H9 (cell line): ENCODE results near the gene LGALS9. TPM values are rescaled to one million over a fixed set of nuclear protein-coding genes. Genes with fewer than 3 reads are reported as not detected.

Source experiments
- DNase-seq: peaks from one replicate; pipeline ENCODE4 v3.0.0-alpha.2; 2017
- H2AFZ ChIP-seq: one replicate; pipeline ENCODE4 v1.6.1; 2013; ENCODE audit warnings: mild to moderate bottlenecking, low read length, control low read depth, moderate library complexity
- H2AK5ac ChIP-seq: 2 replicates; pipeline ENCODE4 v1.6.1; 2013; ENCODE audit warnings: low read length, control low read depth, mixed read lengths; ENCODE audit not compliant: insufficient read length
- H2BK120ac ChIP-seq: one replicate; pipeline ENCODE4 v1.6.1; 2013; ENCODE audit warnings: low read depth, mild to moderate bottlenecking, low read length, control low read depth, inconsistent platforms; ENCODE audit not compliant: poor library complexity, severe bottlenecking
- H2BK12ac ChIP-seq: 2 replicates; pipeline ENCODE4 v1.6.1; 2013; ENCODE audit warnings: low read length, control low read depth, mixed read lengths, low read depth; ENCODE audit not compliant: insufficient read length
- H2BK15ac ChIP-seq: 2 replicates; pipeline ENCODE4 v1.6.1; 2013; ENCODE audit warnings: low read depth, low read length, control low read depth
- H2BK20ac ChIP-seq: one replicate; pipeline ENCODE4 v1.6.1; 2013; ENCODE audit warnings: low read depth, mild to moderate bottlenecking, low read length, control low read depth, inconsistent platforms; ENCODE audit not compliant: poor library complexity, severe bottlenecking
- H2BK5ac ChIP-seq: 2 replicates; pipeline ENCODE4 v1.6.1; 2013; ENCODE audit warnings: low read length, control low read depth, mixed read lengths; ENCODE audit not compliant: insufficient read length
- H3K14ac ChIP-seq: 2 replicates; pipeline ENCODE4 v1.6.1; 2013; ENCODE audit warnings: low read length, control low read depth; ENCODE audit not compliant: insufficient read depth
- H3K18ac ChIP-seq: 2 replicates; pipeline ENCODE4 v1.6.1; 2013; ENCODE audit warnings: low read depth, mild to moderate bottlenecking, mixed read lengths, low read length, control low read depth; ENCODE audit not compliant: insufficient read length
- H3K23ac ChIP-seq: 2 replicates; pipeline ENCODE4 v1.6.1; 2013; ENCODE audit warnings: low read length, control low read depth, mixed read lengths, low read depth; ENCODE audit not compliant: insufficient read length
- H3K23me2 ChIP-seq: 2 replicates; pipeline ENCODE4 v1.6.1; 2013; ENCODE audit warnings: low read depth, mild to moderate bottlenecking, mixed read lengths, low read length, control low read depth; ENCODE audit not compliant: insufficient read length, poor library complexity, severe bottlenecking
- H3K27ac ChIP-seq: 2 replicates; pipeline ENCODE4 v1.5.1; 2013; ENCODE audit warnings: low read length, control low read depth, mixed read lengths, low read depth; ENCODE audit not compliant: insufficient read length
- H3K27me3 ChIP-seq: 2 replicates; pipeline ENCODE4 v1.6.1; 2013; ENCODE audit warnings: low read length, control low read depth, inconsistent platforms; ENCODE audit not compliant: insufficient read depth
- H3K4ac ChIP-seq: 2 replicates; pipeline ENCODE4 v1.6.1; 2013; ENCODE audit warnings: low read depth, mild to moderate bottlenecking, control low read depth, inconsistent platforms, low read length, moderate library complexity
- H3K4me1 ChIP-seq: 2 replicates; pipeline ENCODE4 v1.6.1; 2013; ENCODE audit warnings: low read length, control low read depth, inconsistent platforms; ENCODE audit not compliant: insufficient read depth
- H3K4me2 ChIP-seq: 2 replicates; pipeline ENCODE4 v1.6.1; 2013; ENCODE audit warnings: low read length, control low read depth, mixed read lengths; ENCODE audit not compliant: insufficient read length, insufficient read depth
- H3K56ac ChIP-seq: 2 replicates; pipeline ENCODE4 v1.6.1; 2013; ENCODE audit warnings: low read depth, mild to moderate bottlenecking, mixed read lengths, low read length, control low read depth; ENCODE audit not compliant: insufficient read length
- H3K79me1 ChIP-seq: 2 replicates; pipeline ENCODE4 v1.6.1; 2013; ENCODE audit warnings: low read depth, mild to moderate bottlenecking, moderate library complexity, low read length, control low read depth, inconsistent platforms; ENCODE audit not compliant: insufficient read depth, poor library complexity, severe bottlenecking
- H3K79me2 ChIP-seq: 2 replicates; pipeline ENCODE4 v1.6.1; 2013; ENCODE audit warnings: low read length, control low read depth, inconsistent platforms; ENCODE audit not compliant: insufficient read depth
- H3K9ac ChIP-seq: 2 replicates; pipeline ENCODE4 v1.6.1; 2013; ENCODE audit warnings: low read length, control low read depth, mixed read lengths; ENCODE audit not compliant: insufficient read length; ENCODE audit errors: extremely low read depth
- H3K9me3 ChIP-seq: one replicate; pipeline ENCODE4 v1.6.1; 2013; ENCODE audit warnings: low read depth, low read length, inconsistent platforms; ENCODE audit not compliant: control insufficient read depth
- H3T11ph ChIP-seq: one replicate; pipeline ENCODE4 v1.6.1; 2013; ENCODE audit warnings: mild to moderate bottlenecking, low read length, control low read depth, inconsistent platforms
- H4K20me1 ChIP-seq: one replicate; pipeline ENCODE4 v1.6.1; 2013; ENCODE audit not compliant: control insufficient read depth, insufficient read length, insufficient read depth
- H4K5ac ChIP-seq: 2 replicates; pipeline ENCODE4 v1.6.1; 2013; ENCODE audit warnings: low read depth, mild to moderate bottlenecking, mixed read lengths, low read length, control low read depth; ENCODE audit not compliant: insufficient read length
- H4K8ac ChIP-seq: replicated peaks from 2 replicates; pipeline ENCODE4 v1.6.1; 2013; ENCODE audit warnings: low read length, control low read depth, mixed read lengths, low read depth; ENCODE audit not compliant: insufficient read length
- H4K91ac ChIP-seq: 2 replicates; pipeline ENCODE4 v1.6.1; 2013; ENCODE audit warnings: low read depth, mild to moderate bottlenecking, moderate library complexity, mixed read lengths, low read length, control low read depth; ENCODE audit not compliant: insufficient read length
- H3K27ac Mint-ChIP-seq, 3 experiments: 2 replicates in 2 of 3; 3 replicates in 1 of 3; pipeline ENCODE4 v1.8.0; 2020 to 2021; ENCODE audit warnings: mixed read lengths in 3 of 3, mild to moderate bottlenecking in 1 of 3, moderate library complexity in 1 of 3
- H3K27me3 Mint-ChIP-seq: 2 replicates; pipeline ENCODE4 v1.8.0; 2021; ENCODE audit warnings: low read depth, mild to moderate bottlenecking, moderate library complexity, mixed read lengths
- H3K36me3 Mint-ChIP-seq, 3 experiments: 2 replicates in 2 of 3; 3 replicates in 1 of 3; pipeline ENCODE4 v1.8.0; 2020 to 2021; ENCODE audit warnings: low read depth in 3 of 3, mixed read lengths in 3 of 3; ENCODE audit not compliant: insufficient read depth in 1 of 3
- H3K4me1 Mint-ChIP-seq, 2 experiments: 2 replicates each; pipeline ENCODE4 v1.8.0; 2020; ENCODE audit warnings: mixed read lengths in 2 of 2
- H3K4me3 Mint-ChIP-seq, 2 experiments: 2 replicates in 1 of 2; 3 replicates in 1 of 2; pipeline ENCODE4 v1.8.0; 2020 to 2021; ENCODE audit warnings: mild to moderate bottlenecking in 2 of 2, mixed read lengths in 2 of 2, moderate library complexity in 1 of 2
- H3K9me3 Mint-ChIP-seq, 2 experiments: 2 replicates in 1 of 2; 3 replicates in 1 of 2; pipeline ENCODE4 v1.8.0; 2020; ENCODE audit warnings: mild to moderate bottlenecking in 2 of 2, mixed read lengths in 2 of 2, moderate library complexity in 1 of 2
- WGBS: extraction: QIAGEN DNeasy Blood & Tissue Kit; methylation state at CpG from one replicate; pipeline ENCODE4 v1.1.7; 2013; ENCODE audit warnings: missing lambda C conversion rate, low lambda C conversion rate, mixed read lengths; ENCODE audit not compliant: insufficient read length; ENCODE audit errors: extremely low coverage; 5-methylcytosine and 5-hydroxymethylcytosine counted together
- total RNA-seq: library from RNA; stranded (reverse); gene quantifications from 2 replicates; pipeline ENCODE4 v1.2.1, GENCODE V29; 2021
- TF ChIP-seq, protein P1 (sequence below): fragments of 200-600 bp; sonication (generic); conservative IDR thresholded peaks from 3 replicates; pipeline ENCODE4 v1.8.0; 2021; ENCODE audit warnings: antibody characterized with exemption, mild to moderate bottlenecking

LGALS9 gene
- total RNA-seq, 1 experiment from 2014 or later = 2.5 TPM

DNA sequence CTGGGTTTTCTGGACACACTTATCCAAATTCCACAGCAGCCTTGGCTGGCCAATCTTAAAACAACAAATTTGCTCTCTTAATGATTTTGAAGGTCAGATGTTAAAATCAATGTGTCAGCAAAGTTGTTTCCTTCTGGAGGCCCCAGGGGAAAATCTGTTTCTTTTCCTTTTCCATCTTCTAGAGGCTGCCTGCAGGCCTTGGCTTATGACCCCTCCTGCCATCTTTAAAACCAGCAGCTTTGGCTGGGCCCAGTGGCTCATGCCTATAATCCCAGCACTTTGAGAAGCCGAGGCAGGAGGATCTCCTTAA lies 3.0 kb downstream of the LGALS9 start:
- no peaks in the 10 kb centered on the region; a peak in 1 of 7 replicates for H3K36me3 Mint-ChIP-seq
- Histone ChIP-seq H3T11ph (no peak overlapping the region), H3K79me1 (no peaks in the 10 kb centered on the region), H2BK20ac (no peak overlapping the region), H3K4me2 (no peak overlapping the region), H3K4ac (no peak overlapping the region), H4K20me1 (no peaks in the 10 kb centered on the region), H4K91ac (no peak overlapping the region), H3K14ac (no peak overlapping the region), H3K79me2 (no peaks in the 10 kb centered on the region), H2BK12ac (no peak overlapping the region), H4K8ac (no peak overlapping the region), H3K23me2 (no peaks in the 10 kb centered on the region), H3K27ac (no peak overlapping the region), H3K23ac (no peak overlapping the region), H2AK5ac (no peak overlapping the region), H4K5ac (no peak overlapping the region), H3K56ac (no peak overlapping the region), H3K27me3 (no peaks in the 10 kb centered on the region), H2BK120ac (no peak overlapping the region), H3K9ac (no peak overlapping the region), H3K18ac (no peak overlapping the region), H2BK15ac (no peak overlapping the region), H2AFZ (no peak overlapping the region), H2BK5ac (no peak overlapping the region), H3K4me1 (no peaks in the 10 kb centered on the region; the same call in 1 of the 2 replicates), H3K9me3 (no peaks in the 10 kb centered on the region)
- H3K4me1 Mint-ChIP-seq = peaks cover 3 to 7% of the 10 kb centered on the region in 2 experiments; a peak in 3 of 4 replicates
- H3K27me3 Mint-ChIP-seq = no peaks in the 10 kb centered on the region
- TF ChIP-seq, protein P1, sequence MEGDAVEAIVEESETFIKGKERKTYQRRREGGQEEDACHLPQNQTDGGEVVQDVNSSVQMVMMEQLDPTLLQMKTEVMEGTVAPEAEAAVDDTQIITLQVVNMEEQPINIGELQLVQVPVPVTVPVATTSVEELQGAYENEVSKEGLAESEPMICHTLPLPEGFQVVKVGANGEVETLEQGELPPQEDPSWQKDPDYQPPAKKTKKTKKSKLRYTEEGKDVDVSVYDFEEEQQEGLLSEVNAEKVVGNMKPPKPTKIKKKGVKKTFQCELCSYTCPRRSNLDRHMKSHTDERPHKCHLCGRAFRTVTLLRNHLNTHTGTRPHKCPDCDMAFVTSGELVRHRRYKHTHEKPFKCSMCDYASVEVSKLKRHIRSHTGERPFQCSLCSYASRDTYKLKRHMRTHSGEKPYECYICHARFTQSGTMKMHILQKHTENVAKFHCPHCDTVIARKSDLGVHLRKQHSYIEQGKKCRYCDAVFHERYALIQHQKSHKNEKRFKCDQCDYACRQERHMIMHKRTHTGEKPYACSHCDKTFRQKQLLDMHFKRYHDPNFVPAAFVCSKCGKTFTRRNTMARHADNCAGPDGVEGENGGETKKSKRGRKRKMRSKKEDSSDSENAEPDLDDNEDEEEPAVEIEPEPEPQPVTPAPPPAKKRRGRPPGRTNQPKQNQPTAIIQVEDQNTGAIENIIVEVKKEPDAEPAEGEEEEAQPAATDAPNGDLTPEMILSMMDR = no peak
- no CpG with 5 or more reads among the region's 1 CpG for WGBS
- no peak overlapping the region for H3K4me3 Mint-ChIP-seq
- no peaks in the 10 kb centered on the region for H3K9me3 Mint-ChIP-seq
- no peak overlapping the region for H3K27ac Mint-ChIP-seq
- no peak for DNase-seq
